Measurements from ENCODE around the gene MTHFD1L. TPM values are rescaled to one million over a fixed set of nuclear protein-coding genes. Genes with fewer than 3 reads are reported as not detected.

Gene MTHFD1L
- total and polyA plus RNA-seq, 2 donors (not counting 3 experiments of a cell fraction or from before 2014, with no cell fraction given): 40.2 to 120 TPM

GRCh38 chr6:150822932-150823331 lies 42.6 kb upstream of the MTHFD1L start:
- ChIA-PET POLR2A (no interaction called here), CTCF (no interaction called here)
- no peak overlapping the region for H3K4me3 ChIP-seq (replicated peaks in 1 of 3; ENCODE audit: insufficient read depth in 1 of 3, low read depth in 1 of 3, low read length in 3 of 3)
- no peaks in the 10 kb centered on the region for H3K79me2 ChIP-seq (ENCODE audit: control insufficient read depth, insufficient read depth, low read length)
- no peaks in the 10 kb centered on the region for H3K9me3 ChIP-seq (replicated peaks; ENCODE audit: control insufficient read depth, insufficient read depth, low read length)
- no peak overlapping the region for H3K27ac ChIP-seq (ENCODE audit: insufficient read depth, low read depth, low read length)
- no peak overlapping the region for H2AFZ ChIP-seq (ENCODE audit: low read depth, low read length)
- no peaks in the 10 kb centered on the region for H3K4me1 ChIP-seq (ENCODE audit: control insufficient read depth, extremely low read depth, insufficient read depth, low read length)
- FAIRE-seq (no peak), DNase-seq (ENCODE audit: low read depth, low spot score) (no peak)
- H3K9me1 ChIP-seq (replicated peaks; ENCODE audit: control insufficient read depth, extremely low read depth, insufficient read depth, low read length): no peaks in the 10 kb centered on the region
- dilution Hi-C loops (cut with MboI; ENCODE audit: extremely low pct_ligation_motif_present, low sequenced_read_pairs): no loop called here
- TF ChIP-seq CTCF (IDR thresholded peaks at IDR 0.05; ENCODE audit: extremely low read depth in 1 of 2, insufficient read depth in 1 of 2, low read depth in 1 of 2, low read length in 2 of 2) (no peak), JUN (IDR thresholded peaks at IDR 0.05; ENCODE audit: borderline replicate concordance, insufficient read depth, insufficient read length, low read depth) (no peak), MAX (IDR thresholded peaks at IDR 0.05; ENCODE audit: insufficient read depth, insufficient read length) (no peak), POLR2A (IDR thresholded peaks at IDR 0.05; ENCODE audit: low read depth, low read length) (no peak), GATA2 (IDR thresholded peaks at IDR 0.05; ENCODE audit: insufficient read depth, insufficient read length, low read depth, low read length) (no peak)
- H3K36me3 ChIP-seq (ENCODE audit: control insufficient read depth in 2 of 2, extremely low read depth in 1 of 2, insufficient read depth in 2 of 2, low read length in 2 of 2): no peaks in the 10 kb centered on the region
- H3K9ac ChIP-seq (replicated peaks; ENCODE audit: extremely low read depth, insufficient read depth, low read length): no peak overlapping the region
- H3K4me2 ChIP-seq (ENCODE audit: insufficient read depth, low read length): no peak overlapping the region
- no TSS peak for BruUV-seq (replicated peaks)
- H4K20me1 ChIP-seq (replicated peaks; ENCODE audit: control insufficient read depth, extremely low read depth, insufficient read depth, low read length): no peaks in the 10 kb centered on the region
- H3K27me3 ChIP-seq (ENCODE audit: control insufficient read depth in 2 of 2, insufficient read depth in 2 of 2, low read length in 2 of 2): no peaks in the 10 kb centered on the region
- intact Hi-C loops (cut with micrococcal nuclease): no loop called here

GRCh38 chr6:150826788-150827187 lies 38.7 kb upstream of the MTHFD1L start:
- no peak overlapping the region for H3K4me3 ChIP-seq (replicated peaks in 1 of 3; ENCODE audit: insufficient read depth in 1 of 3, low read depth in 1 of 3, low read length in 3 of 3)
- H2AFZ ChIP-seq (ENCODE audit: low read depth, low read length): no peak overlapping the region
- DNase-seq (ENCODE audit: low read depth, low spot score) (no peak), FAIRE-seq (no peak)
- H3K4me1 ChIP-seq (ENCODE audit: control insufficient read depth, extremely low read depth, insufficient read depth, low read length): no peaks in the 10 kb centered on the region
- H3K9me1 ChIP-seq (replicated peaks; ENCODE audit: control insufficient read depth, extremely low read depth, insufficient read depth, low read length): no peaks in the 10 kb centered on the region
- intact Hi-C loops (cut with micrococcal nuclease): no loop called here
- H3K4me2 ChIP-seq (ENCODE audit: insufficient read depth, low read length): no peak overlapping the region
- dilution Hi-C loops (cut with MboI; ENCODE audit: extremely low pct_ligation_motif_present, low sequenced_read_pairs): no loop called here
- ChIA-PET CTCF (interaction anchor here (1.5 kb wide), 1 partner anchor 9 kb away, joined by 4 read pairs; no protein-coding TSS in a partner anchor), POLR2A (no interaction called here)
- no peak overlapping the region for H3K27ac ChIP-seq (ENCODE audit: insufficient read depth, low read depth, low read length)
- no peaks in the 10 kb centered on the region for H4K20me1 ChIP-seq (replicated peaks; ENCODE audit: control insufficient read depth, extremely low read depth, insufficient read depth, low read length)
- no peak for TF ChIP-seq MAX (IDR thresholded peaks at IDR 0.05; ENCODE audit: insufficient read depth, insufficient read length)
- no peak for TF ChIP-seq FOS (IDR thresholded peaks at IDR 0.05; ENCODE audit: borderline replicate concordance, insufficient read depth, low read length)
- no peak for TF ChIP-seq GATA2 (IDR thresholded peaks at IDR 0.05; ENCODE audit: insufficient read depth, insufficient read length, low read depth, low read length)
- no peak for TF ChIP-seq MYC (IDR thresholded peaks at IDR 0.05; ENCODE audit: low read depth, low read length)
- TF ChIP-seq CTCF (IDR thresholded peaks at IDR 0.05; ENCODE audit: extremely low read depth in 1 of 2, insufficient read depth in 1 of 2, low read depth in 1 of 2, low read length in 2 of 2): no peak
- no peak for TF ChIP-seq POLR2A (IDR thresholded peaks at IDR 0.05; ENCODE audit: low read depth, low read length)
- no peak for TF ChIP-seq POLR2AphosphoS5 (IDR thresholded peaks at IDR 0.05; ENCODE audit: insufficient read depth, low read depth, low read length)
- TF ChIP-seq JUN (IDR thresholded peaks at IDR 0.05; ENCODE audit: borderline replicate concordance, insufficient read depth, insufficient read length, low read depth): no peak
- no peak for TF ChIP-seq EZH2 (IDR thresholded peaks at IDR 0.05; ENCODE audit: borderline replicate concordance, low read depth, low read length, severe bottlenecking)
- H3K79me2 ChIP-seq (ENCODE audit: control insufficient read depth, insufficient read depth, low read length): no peaks in the 10 kb centered on the region
- no peaks in the 10 kb centered on the region for H3K27me3 ChIP-seq (ENCODE audit: control insufficient read depth in 2 of 2, insufficient read depth in 2 of 2, low read length in 2 of 2)
- no peaks in the 10 kb centered on the region for H3K9me3 ChIP-seq (replicated peaks; ENCODE audit: control insufficient read depth, insufficient read depth, low read length)
- no peak overlapping the region for H3K9ac ChIP-seq (replicated peaks; ENCODE audit: extremely low read depth, insufficient read depth, low read length)
- BruUV-seq (replicated peaks): no TSS peak
- H3K36me3 ChIP-seq (ENCODE audit: control insufficient read depth in 2 of 2, extremely low read depth in 1 of 2, insufficient read depth in 2 of 2, low read length in 2 of 2): no peaks in the 10 kb centered on the region
